ENCODE data around the gene THUMPD3.
A peak's percentile ranks its signal among the peaks of the same experiment; 100 is the strongest.

THUMPD3 gene

DNA sequence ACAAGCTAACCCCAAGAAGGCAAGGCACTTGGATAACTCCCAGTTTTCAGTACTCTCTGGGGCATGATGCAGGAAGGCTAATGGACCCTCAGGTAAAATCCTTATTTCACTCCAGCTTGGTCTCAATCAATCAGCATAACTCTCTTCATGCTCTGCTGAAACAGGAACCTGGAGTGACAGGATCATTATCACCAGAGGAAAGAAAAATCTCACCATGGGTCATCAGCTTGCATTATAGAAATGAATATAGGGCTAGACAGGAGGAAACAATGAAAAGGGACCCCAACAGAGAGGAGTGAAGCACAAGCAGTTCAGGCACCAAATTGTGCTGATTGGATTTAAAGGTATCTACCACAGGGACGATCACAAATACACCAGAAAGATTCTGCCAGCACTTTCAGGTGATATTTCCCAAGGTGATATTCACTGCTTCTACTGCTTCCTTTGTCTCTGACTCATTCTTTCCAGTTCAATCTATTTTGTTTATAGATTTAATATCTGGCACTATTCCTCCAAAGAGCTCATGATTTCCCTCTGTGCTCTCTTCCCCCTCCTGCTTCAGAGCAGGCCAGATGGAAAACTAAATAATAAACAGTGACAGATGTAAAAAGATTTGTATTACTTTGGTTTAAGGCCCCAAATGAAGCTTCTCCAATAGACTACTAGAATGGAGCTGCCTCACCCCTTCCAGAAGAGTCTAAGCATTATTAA is 22.9 kb upstream of the THUMPD3 start:
- Histone ChIP-seq H3K9ac (no peak overlapping the region), H3K27ac (peak overlapping the region; percentile 60), H3K79me2 (no peaks in the 10 kb centered on the region), H3K4me2 (ENCODE audit: low read length) (no peak overlapping the region), H3K9me3 (ENCODE audit: control insufficient read depth, low read length) (no peaks in the 10 kb centered on the region), H3K4me1 (peaks cover 16% of the 10 kb centered on the region), H3K27me3 (ENCODE audit: control insufficient read depth, insufficient read depth, low read length) (no peaks in the 10 kb centered on the region), H3K36me3 (ENCODE audit: control insufficient read depth, insufficient read depth, low read length) (no peaks in the 10 kb centered on the region), H2AFZ (peak overlapping the region; percentile 16), H3K4me3 (ENCODE audit: low read depth, low read length) (no peak overlapping the region)
- TF ChIP-seq, protein P1, sequence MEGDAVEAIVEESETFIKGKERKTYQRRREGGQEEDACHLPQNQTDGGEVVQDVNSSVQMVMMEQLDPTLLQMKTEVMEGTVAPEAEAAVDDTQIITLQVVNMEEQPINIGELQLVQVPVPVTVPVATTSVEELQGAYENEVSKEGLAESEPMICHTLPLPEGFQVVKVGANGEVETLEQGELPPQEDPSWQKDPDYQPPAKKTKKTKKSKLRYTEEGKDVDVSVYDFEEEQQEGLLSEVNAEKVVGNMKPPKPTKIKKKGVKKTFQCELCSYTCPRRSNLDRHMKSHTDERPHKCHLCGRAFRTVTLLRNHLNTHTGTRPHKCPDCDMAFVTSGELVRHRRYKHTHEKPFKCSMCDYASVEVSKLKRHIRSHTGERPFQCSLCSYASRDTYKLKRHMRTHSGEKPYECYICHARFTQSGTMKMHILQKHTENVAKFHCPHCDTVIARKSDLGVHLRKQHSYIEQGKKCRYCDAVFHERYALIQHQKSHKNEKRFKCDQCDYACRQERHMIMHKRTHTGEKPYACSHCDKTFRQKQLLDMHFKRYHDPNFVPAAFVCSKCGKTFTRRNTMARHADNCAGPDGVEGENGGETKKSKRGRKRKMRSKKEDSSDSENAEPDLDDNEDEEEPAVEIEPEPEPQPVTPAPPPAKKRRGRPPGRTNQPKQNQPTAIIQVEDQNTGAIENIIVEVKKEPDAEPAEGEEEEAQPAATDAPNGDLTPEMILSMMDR (IDR thresholded peaks at IDR 0.05): no peak

DNA sequence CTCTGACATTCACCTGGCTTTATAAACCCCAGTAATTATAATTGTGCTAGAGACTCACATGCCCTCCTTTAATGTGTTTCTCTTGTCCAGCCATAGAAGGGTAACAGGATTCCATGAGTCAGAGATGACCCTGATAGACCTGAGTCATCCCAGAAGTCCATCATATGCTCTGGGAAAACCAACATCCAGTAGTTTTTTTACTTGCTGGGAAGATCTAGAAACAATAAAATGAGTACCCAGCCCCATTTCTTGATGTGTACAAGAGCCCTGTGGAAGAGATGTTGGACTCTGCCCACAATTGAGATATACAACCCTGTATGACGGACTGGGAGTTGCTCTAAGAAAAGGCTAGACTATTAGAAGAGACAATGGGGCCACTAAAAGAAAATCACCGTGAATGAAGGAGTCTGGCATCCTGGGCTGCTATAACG is 22.4 kb upstream of the THUMPD3 start:
- Histone ChIP-seq H3K27me3 (ENCODE audit: control insufficient read depth, insufficient read depth, low read length) (no peaks in the 10 kb centered on the region), H3K79me2 (no peaks in the 10 kb centered on the region), H2AFZ (peak overlapping the region; percentile 16), H3K4me2 (ENCODE audit: low read length) (no peak overlapping the region), H3K9me3 (ENCODE audit: control insufficient read depth, low read length) (no peaks in the 10 kb centered on the region), H3K4me1 (peaks cover 16% of the 10 kb centered on the region), H3K9ac (no peak overlapping the region), H3K27ac (peak overlapping the region; percentile 60), H3K36me3 (ENCODE audit: control insufficient read depth, insufficient read depth, low read length) (no peaks in the 10 kb centered on the region), H3K4me3 (ENCODE audit: low read depth, low read length) (no peak overlapping the region)
- TF ChIP-seq, protein P1 (IDR thresholded peaks at IDR 0.05): no peak

DNA sequence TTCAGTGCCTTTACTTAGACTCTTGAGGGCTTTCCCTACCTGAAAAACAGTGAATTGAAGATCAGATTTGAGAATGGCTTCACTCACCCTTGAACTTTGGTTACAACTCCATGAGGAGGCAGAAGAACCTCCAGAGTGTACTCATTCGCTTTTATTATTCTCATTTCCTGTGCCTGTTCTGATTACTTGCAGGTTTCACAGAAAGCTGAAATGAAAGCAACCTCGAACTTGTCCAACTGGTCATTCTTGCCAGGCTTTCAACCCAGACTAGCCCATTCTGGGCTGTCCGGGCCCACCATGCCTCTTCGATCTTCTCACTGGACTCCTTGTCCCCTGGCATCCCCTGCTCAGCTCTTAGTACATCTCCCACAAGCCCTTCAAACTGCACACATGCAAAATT is 20.2 kb upstream of the THUMPD3 start:
- TF ChIP-seq, protein P1 (IDR thresholded peaks at IDR 0.05): no peak
- Histone ChIP-seq H3K79me2 (no peaks in the 10 kb centered on the region), H3K4me3 (ENCODE audit: low read depth, low read length) (no peak overlapping the region), H3K4me1 (peaks cover 16% of the 10 kb centered on the region), H3K4me2 (ENCODE audit: low read length) (no peak overlapping the region), H3K27me3 (ENCODE audit: control insufficient read depth, insufficient read depth, low read length) (no peaks in the 10 kb centered on the region), H2AFZ (no peak overlapping the region), H3K36me3 (ENCODE audit: control insufficient read depth, insufficient read depth, low read length) (no peaks in the 10 kb centered on the region), H3K9ac (no peak overlapping the region), H3K27ac (no peak overlapping the region), H3K9me3 (ENCODE audit: control insufficient read depth, low read length) (no peaks in the 10 kb centered on the region)

DNA sequence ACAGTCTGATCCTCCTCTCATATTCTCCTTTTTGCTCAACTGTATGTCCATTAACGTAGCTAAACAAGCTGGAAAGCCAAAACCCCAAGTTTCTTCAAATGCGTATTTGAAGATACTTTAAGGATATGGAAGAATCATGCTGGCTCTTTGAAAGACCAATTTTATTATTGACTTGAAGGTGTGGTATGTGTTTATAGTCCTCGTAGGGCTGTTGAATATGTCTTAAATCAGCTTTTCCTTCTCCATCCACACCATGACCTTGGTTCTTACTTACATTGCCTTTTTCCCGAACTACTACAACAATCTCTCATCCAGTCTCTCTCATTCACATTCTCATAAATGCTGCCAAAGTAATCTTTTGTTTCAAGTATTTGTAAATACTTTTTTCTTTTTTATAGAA is 19.7 kb upstream of the THUMPD3 start:
- Histone ChIP-seq H3K36me3 (ENCODE audit: control insufficient read depth, insufficient read depth, low read length) (no peaks in the 10 kb centered on the region), H3K9me3 (ENCODE audit: control insufficient read depth, low read length) (no peaks in the 10 kb centered on the region), H3K4me1 (peaks cover 16% of the 10 kb centered on the region), H3K27me3 (ENCODE audit: control insufficient read depth, insufficient read depth, low read length) (no peaks in the 10 kb centered on the region), H3K27ac (no peak overlapping the region), H2AFZ (no peak overlapping the region), H3K4me2 (ENCODE audit: low read length) (no peak overlapping the region), H3K9ac (no peak overlapping the region), H3K4me3 (ENCODE audit: low read depth, low read length) (no peak overlapping the region), H3K79me2 (no peaks in the 10 kb centered on the region)
- TF ChIP-seq, protein P1 (IDR thresholded peaks at IDR 0.05): no peak

DNA sequence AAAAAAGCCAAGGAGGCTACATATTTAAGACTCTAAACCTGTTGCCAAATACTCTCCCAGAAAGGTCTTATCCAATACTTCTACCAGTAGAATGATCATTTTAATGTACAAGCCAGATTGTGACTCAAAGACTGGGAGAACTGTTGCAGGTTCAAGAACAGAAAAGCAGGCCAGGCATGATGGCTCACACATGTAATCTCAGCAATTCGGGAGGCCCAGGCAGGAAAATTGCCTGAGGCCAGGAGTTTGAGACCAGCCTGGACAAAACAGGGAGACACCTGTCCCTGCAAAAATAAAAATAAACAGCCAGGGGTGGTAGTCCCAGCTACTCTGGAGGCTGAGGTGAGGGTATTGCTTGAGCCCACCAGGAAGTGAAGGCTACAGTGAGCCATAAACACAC is 17.8 kb upstream of the THUMPD3 start:
- Histone ChIP-seq H3K27ac (no peak overlapping the region), H3K36me3 (ENCODE audit: control insufficient read depth, insufficient read depth, low read length) (no peaks in the 10 kb centered on the region), H3K9ac (no peak overlapping the region), H3K4me2 (ENCODE audit: low read length) (no peak overlapping the region), H3K4me3 (ENCODE audit: low read depth, low read length) (no peak overlapping the region), H3K79me2 (no peaks in the 10 kb centered on the region), H2AFZ (no peak overlapping the region), H3K4me1 (peaks cover 9% of the 10 kb centered on the region), H3K9me3 (ENCODE audit: control insufficient read depth, low read length) (no peaks in the 10 kb centered on the region), H3K27me3 (ENCODE audit: control insufficient read depth, insufficient read depth, low read length) (no peaks in the 10 kb centered on the region)
- TF ChIP-seq, protein P1 (IDR thresholded peaks at IDR 0.05): no peak
